GM12878 (cell line): ENCODE data around the gene UGT2A3. TPM values are rescaled to one million over a fixed set of nuclear protein-coding genes. Genes with fewer than 3 reads are reported as not detected.

Experiments used
- ATAC-seq: fragments of 200-7000 bp; cut with Tn5 transposase; 3 replicates; pipeline ENCODE4 v1.9.1; 2020; ENCODE audit warnings: mild to moderate bottlenecking, moderate library complexity
- BruUV-seq: library from RNA; stranded (reverse); fragments of 400-500 nt; replicated peaks from 2 replicates; lab custom pipeline; 2021; lab: Mats Ljungman, UMichigan
- CTCF ChIA-PET: fragments of 300-600 bp; sonication (Branson Sonifier 250); formaldehyde crosslinking; extraction: SDS; loops from one replicate; lab custom pipeline; 2021; ENCODE audit warnings: inconsistent platforms; lab: Yijun Ruan, JAX
- POLR2A ChIA-PET: fragments of 350-600 bp; formaldehyde crosslinking; extraction: SDS; loops from one replicate; lab custom pipeline; 2021; ENCODE audit warnings: inconsistent platforms; lab: Charles Lee
- RAD21 ChIA-PET: fragments of 300-600 bp; sonication (Branson Sonifier 250); formaldehyde crosslinking; loops from one replicate; lab custom pipeline; 2023; ENCODE audit warnings: antibody characterized with exemption; ENCODE audit not compliant: unreplicated experiment; lab: Charles Lee
- SMC1A ChIA-PET: fragments of 300-600 bp; sonication (Branson Sonifier 250); formaldehyde crosslinking; loops from one replicate; lab custom pipeline; 2023; ENCODE audit not compliant: unreplicated experiment, uncharacterized antibody; lab: Charles Lee
- DNase-seq: peaks from one replicate; pipeline ENCODE4 v3.0.0-alpha.2; 2011; ENCODE audit warnings: low read depth, low spot score
- FAIRE-seq: peaks from 3 replicates; lab custom pipeline; 2011; peaks lifted over from hg19 to GRCh38; lab: Jason Lieb, UNC
- H2AFZ ChIP-seq: 2 replicates; pipeline ENCODE4 v1.6.0; 2011; ENCODE audit warnings: low read depth, low read length, control low read depth; ENCODE audit not compliant: control insufficient read depth
- H3K27ac ChIP-seq: 2 replicates; pipeline ENCODE4 v1.5.1; 2011; ENCODE audit warnings: control low read depth; ENCODE audit not compliant: control insufficient read depth, insufficient read depth
- H3K27me3 ChIP-seq, 2 experiments: replicated peaks in 1 of 2; 2 replicates each; pipeline versions ENCODE4 v1.6.0 to v1.6.1; 2011; ENCODE audit warnings: low read length in 1 of 2; ENCODE audit not compliant: control insufficient read depth in 2 of 2, insufficient read depth in 2 of 2
- H3K36me3 ChIP-seq, 2 experiments: 2 replicates each; pipeline ENCODE4 v1.5.1; 2011; ENCODE audit warnings: low read length in 1 of 2; ENCODE audit not compliant: control insufficient read depth in 2 of 2, insufficient read depth in 2 of 2
- H3K4me1 ChIP-seq: 2 replicates; pipeline ENCODE4 v1.6.1; 2011; ENCODE audit warnings: mild to moderate bottlenecking, low read length, moderate library complexity, mixed read lengths; ENCODE audit not compliant: control insufficient read depth, insufficient read depth
- H3K4me2 ChIP-seq: 2 replicates; pipeline ENCODE4 v1.6.0; 2011; ENCODE audit warnings: control low read depth; ENCODE audit not compliant: control insufficient read depth, insufficient read depth
- H3K4me3 ChIP-seq: fragments of 200-600 bp; sonication (generic); 2 replicates; pipeline ENCODE4 v1.5.1; 2016
- H3K79me2 ChIP-seq: 2 replicates; pipeline ENCODE4 v1.6.0; 2011; ENCODE audit warnings: low read length; ENCODE audit not compliant: control insufficient read depth, insufficient read depth
- H3K9ac ChIP-seq: 2 replicates; pipeline ENCODE4 v1.8.0; 2011; ENCODE audit warnings: low read length, control low read depth, mixed read lengths; ENCODE audit not compliant: control insufficient read depth, insufficient read depth
- H3K9me3 ChIP-seq: replicated peaks from 3 replicates; pipeline ENCODE4 v1.5.1; 2011; ENCODE audit warnings: mild to moderate bottlenecking, low read length; ENCODE audit not compliant: control insufficient read depth, insufficient read depth
- H4K20me1 ChIP-seq: 2 replicates; pipeline ENCODE4 v1.6.0; 2011; ENCODE audit not compliant: control insufficient read depth, insufficient read depth
- BMI1 ChIP-seq: fragments of 450-650 bp; IDR thresholded peaks from 2 replicates; pipeline ENCODE4 v1.6.1; 2016; ENCODE audit warnings: mild to moderate bottlenecking, moderate library complexity, borderline replicate concordance
- LARP7 ChIP-seq: fragments of 450-650 bp; IDR thresholded peaks from 2 replicates; pipeline ENCODE4 v1.6.1; 2017; ENCODE audit warnings: mild to moderate bottlenecking
- MYC ChIP-seq: IDR thresholded peaks from 2 replicates; pipeline ENCODE4 v1.6.1; 2011; ENCODE audit warnings: mild to moderate bottlenecking, low read length, moderate library complexity, inconsistent platforms; ENCODE audit not compliant: insufficient read depth, insufficient replicate concordance, insufficient read length, severe bottlenecking
- NFYA ChIP-seq: IDR thresholded peaks from 2 replicates; pipeline ENCODE4 v1.6.1; 2011; ENCODE audit warnings: low read depth, mild to moderate bottlenecking, low read length, improper control_type of control experiment, borderline replicate concordance
- RELA ChIP-seq: fragments of 450-650 bp; IDR thresholded peaks from 2 replicates; pipeline ENCODE4 v1.8.0; 2014; ENCODE audit warnings: borderline replicate concordance; ENCODE audit not compliant: partially characterized antibody
- SUPT20H ChIP-seq: IDR thresholded peaks from 2 replicates; pipeline ENCODE4 v1.6.1; 2011; ENCODE audit warnings: low read depth, mild to moderate bottlenecking, low read length, moderate library complexity, borderline replicate concordance; ENCODE audit not compliant: control insufficient read depth
- TCF7 ChIP-seq: IDR thresholded peaks from 2 replicates; pipeline ENCODE4 v1.6.1; 2014; ENCODE audit warnings: antibody characterized with exemption, borderline replicate concordance
- WRNIP1 ChIP-seq: IDR thresholded peaks from 2 replicates; pipeline ENCODE4 v1.6.1; 2011; ENCODE audit warnings: low read depth, low read length, improper control_type of control experiment, borderline replicate concordance
- WGBS: methylation state at CpG from one replicate; pipeline ENCODE4 v1.1.6; 2016; ENCODE audit warnings: low lambda C conversion rate; ENCODE audit not compliant: insufficient replicate concordance, insufficient coverage; ENCODE audit errors: missing lambda C conversion rate; 5-methylcytosine and 5-hydroxymethylcytosine counted together
- in situ Hi-C: fragments of 300-500 bp; cut with MboI; formaldehyde crosslinking; loops from 9 replicates; pipeline ENCODE4 v1.14.3; 2018; ENCODE audit warnings: mixed read lengths
- intact Hi-C: fragments of 100-400 bp; cut with micrococcal nuclease; formaldehyde crosslinking; loops from one replicate; pipeline ENCODE4 v1.14.2; 2022; ENCODE audit not compliant: unreplicated experiment
- polyA plus RNA-seq, 11 experiments: library from polyadenylated mRNA; depleted of rRNA in 4 of 11; unstranded in 6 of 11; stranded (reverse) in 5 of 11; fragments of >200 nt; fragmentation: Nextera tagmentation in 4 of 11; fragmentation: Illumina TruSeq in 1 of 11; extraction: Ambion mirVana in 4 of 11; extraction: Trizol in 1 of 11; gene quantifications; 1 replicate in 1 of 11; 2 replicates in 10 of 11; pipeline versions ENCODE4 v1.2.1 to v1.2.3, GENCODE V29; 2011 to 2016; ENCODE audit warnings: inconsistent platforms in 2 of 11, missing spikeins in 2 of 11, low read depth in 1 of 11
- total RNA-seq, 4 experiments: library from RNA; depleted of rRNA in 3 of 4; stranded (reverse); fragments of >200 nt in 3 of 4; fragmentation: Illumina TruSeq in 1 of 4; extraction: Trizol in 1 of 4; gene quantifications; 2 replicates each; pipeline versions ENCODE4 v1.2.1 to v1.2.3, GENCODE V29; 2013 to 2021
- TF ChIP-seq, protein P1 (sequence below): fragments of 450-650 bp; conservative IDR thresholded peaks from 2 replicates; pipeline ENCODE4 v1.6.1; 2017; ENCODE audit warnings: mild to moderate bottlenecking, moderate library complexity
- TF ChIP-seq, protein P2 (sequence below): fragments of 450-650 bp; IDR thresholded peaks from 2 replicates; pipeline ENCODE4 v1.6.1; 2017; ENCODE audit warnings: mild to moderate bottlenecking
- TF ChIP-seq, protein P3 (sequence below): IDR thresholded peaks from 2 replicates; pipeline ENCODE4 v1.6.1; 2012; ENCODE audit warnings: improper control_type of control experiment, low read depth, low read length; ENCODE audit not compliant: insufficient replicate concordance
- TF ChIP-seq, protein P4 (sequence below): IDR thresholded peaks from 2 replicates; pipeline ENCODE4 v1.6.1; 2012; ENCODE audit warnings: low read depth, low read length, improper control_type of control experiment
- TF ChIP-seq, protein P5 (sequence below): IDR thresholded peaks from 2 replicates; pipeline ENCODE4 v1.6.1; 2012; ENCODE audit warnings: low read depth, low read length, improper control_type of control experiment

UGT2A3 gene
- total and polyA plus RNA-seq, 10 of the 15 experiments (the other 5 are each of a cell fraction or from before 2014, with no cell fraction given), result 0.04 to 0.18 (median 0.09) TPM; not detected in 2

DNA sequence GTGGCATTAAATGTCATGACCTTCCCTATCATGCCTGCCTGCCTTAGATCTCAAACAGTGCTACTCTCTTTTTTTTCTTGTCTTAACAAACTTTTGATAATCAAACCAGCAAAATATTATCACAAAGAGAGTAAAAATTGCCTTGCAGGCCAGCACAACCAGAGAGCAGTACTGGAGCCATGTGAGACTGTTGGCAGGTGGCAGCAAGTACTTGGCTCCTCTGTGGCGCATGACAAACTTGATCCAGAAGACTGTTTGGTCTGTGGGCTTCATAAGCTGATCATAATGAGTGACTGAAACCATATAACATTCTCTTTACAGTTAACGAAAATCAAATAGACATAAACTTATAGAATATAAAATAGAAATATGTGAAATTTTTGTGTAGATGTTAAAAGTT, 33.3 kb upstream of the UGT2A3 start:
- Histone ChIP-seq H3K9me3 (no peaks in the 10 kb centered on the region), H4K20me1 (no peaks in the 10 kb centered on the region), H3K79me2 (no peaks in the 10 kb centered on the region), H3K27me3 (no peaks in the 10 kb centered on the region), H3K9ac (no peak overlapping the region), H3K27ac (no peak overlapping the region), H3K4me3 (no peak overlapping the region), H2AFZ (no peak overlapping the region), H3K4me2 (no peak overlapping the region), H3K36me3 (no peaks in the 10 kb centered on the region), H3K4me1 (no peaks in the 10 kb centered on the region)
- 13% methylated on average over 2 of the region's 2 CpGs for WGBS
- no peak for DNase-seq
- ChIA-PET POLR2A (no interaction called here), CTCF (no interaction called here), SMC1A (interaction anchor here (0.5 kb wide), 1 partner anchor 40 kb away, joined by 3 read pairs; no protein-coding TSS in a partner anchor), RAD21 (no interaction called here)
- in situ Hi-C loops (no loop called here), intact Hi-C loops (no loop called here)
- no peak for ATAC-seq
- no peak for FAIRE-seq
- no TSS peak for BruUV-seq
- TF ChIP-seq, protein P1, sequence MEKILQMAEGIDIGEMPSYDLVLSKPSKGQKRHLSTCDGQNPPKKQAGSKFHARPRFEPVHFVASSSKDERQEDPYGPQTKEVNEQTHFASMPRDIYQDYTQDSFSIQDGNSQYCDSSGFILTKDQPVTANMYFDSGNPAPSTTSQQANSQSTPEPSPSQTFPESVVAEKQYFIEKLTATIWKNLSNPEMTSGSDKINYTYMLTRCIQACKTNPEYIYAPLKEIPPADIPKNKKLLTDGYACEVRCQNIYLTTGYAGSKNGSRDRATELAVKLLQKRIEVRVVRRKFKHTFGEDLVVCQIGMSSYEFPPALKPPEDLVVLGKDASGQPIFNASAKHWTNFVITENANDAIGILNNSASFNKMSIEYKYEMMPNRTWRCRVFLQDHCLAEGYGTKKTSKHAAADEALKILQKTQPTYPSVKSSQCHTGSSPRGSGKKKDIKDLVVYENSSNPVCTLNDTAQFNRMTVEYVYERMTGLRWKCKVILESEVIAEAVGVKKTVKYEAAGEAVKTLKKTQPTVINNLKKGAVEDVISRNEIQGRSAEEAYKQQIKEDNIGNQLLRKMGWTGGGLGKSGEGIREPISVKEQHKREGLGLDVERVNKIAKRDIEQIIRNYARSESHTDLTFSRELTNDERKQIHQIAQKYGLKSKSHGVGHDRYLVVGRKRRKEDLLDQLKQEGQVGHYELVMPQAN, result no peak
- TF ChIP-seq SUPT20H (no peak), LARP7 (no peak), NFYA (no peak), MYC (no peak), WRNIP1 (no peak), BMI1 (no peak), RELA (no peak), TCF7 (no peak)
- TF ChIP-seq, protein P2, sequence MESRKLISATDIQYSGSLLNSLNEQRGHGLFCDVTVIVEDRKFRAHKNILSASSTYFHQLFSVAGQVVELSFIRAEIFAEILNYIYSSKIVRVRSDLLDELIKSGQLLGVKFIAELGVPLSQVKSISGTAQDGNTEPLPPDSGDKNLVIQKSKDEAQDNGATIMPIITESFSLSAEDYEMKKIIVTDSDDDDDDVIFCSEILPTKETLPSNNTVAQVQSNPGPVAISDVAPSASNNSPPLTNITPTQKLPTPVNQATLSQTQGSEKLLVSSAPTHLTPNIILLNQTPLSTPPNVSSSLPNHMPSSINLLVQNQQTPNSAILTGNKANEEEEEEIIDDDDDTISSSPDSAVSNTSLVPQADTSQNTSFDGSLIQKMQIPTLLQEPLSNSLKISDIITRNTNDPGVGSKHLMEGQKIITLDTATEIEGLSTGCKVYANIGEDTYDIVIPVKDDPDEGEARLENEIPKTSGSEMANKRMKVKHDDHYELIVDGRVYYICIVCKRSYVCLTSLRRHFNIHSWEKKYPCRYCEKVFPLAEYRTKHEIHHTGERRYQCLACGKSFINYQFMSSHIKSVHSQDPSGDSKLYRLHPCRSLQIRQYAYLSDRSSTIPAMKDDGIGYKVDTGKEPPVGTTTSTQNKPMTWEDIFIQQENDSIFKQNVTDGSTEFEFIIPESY, result no peak
- TF ChIP-seq, protein P3, sequence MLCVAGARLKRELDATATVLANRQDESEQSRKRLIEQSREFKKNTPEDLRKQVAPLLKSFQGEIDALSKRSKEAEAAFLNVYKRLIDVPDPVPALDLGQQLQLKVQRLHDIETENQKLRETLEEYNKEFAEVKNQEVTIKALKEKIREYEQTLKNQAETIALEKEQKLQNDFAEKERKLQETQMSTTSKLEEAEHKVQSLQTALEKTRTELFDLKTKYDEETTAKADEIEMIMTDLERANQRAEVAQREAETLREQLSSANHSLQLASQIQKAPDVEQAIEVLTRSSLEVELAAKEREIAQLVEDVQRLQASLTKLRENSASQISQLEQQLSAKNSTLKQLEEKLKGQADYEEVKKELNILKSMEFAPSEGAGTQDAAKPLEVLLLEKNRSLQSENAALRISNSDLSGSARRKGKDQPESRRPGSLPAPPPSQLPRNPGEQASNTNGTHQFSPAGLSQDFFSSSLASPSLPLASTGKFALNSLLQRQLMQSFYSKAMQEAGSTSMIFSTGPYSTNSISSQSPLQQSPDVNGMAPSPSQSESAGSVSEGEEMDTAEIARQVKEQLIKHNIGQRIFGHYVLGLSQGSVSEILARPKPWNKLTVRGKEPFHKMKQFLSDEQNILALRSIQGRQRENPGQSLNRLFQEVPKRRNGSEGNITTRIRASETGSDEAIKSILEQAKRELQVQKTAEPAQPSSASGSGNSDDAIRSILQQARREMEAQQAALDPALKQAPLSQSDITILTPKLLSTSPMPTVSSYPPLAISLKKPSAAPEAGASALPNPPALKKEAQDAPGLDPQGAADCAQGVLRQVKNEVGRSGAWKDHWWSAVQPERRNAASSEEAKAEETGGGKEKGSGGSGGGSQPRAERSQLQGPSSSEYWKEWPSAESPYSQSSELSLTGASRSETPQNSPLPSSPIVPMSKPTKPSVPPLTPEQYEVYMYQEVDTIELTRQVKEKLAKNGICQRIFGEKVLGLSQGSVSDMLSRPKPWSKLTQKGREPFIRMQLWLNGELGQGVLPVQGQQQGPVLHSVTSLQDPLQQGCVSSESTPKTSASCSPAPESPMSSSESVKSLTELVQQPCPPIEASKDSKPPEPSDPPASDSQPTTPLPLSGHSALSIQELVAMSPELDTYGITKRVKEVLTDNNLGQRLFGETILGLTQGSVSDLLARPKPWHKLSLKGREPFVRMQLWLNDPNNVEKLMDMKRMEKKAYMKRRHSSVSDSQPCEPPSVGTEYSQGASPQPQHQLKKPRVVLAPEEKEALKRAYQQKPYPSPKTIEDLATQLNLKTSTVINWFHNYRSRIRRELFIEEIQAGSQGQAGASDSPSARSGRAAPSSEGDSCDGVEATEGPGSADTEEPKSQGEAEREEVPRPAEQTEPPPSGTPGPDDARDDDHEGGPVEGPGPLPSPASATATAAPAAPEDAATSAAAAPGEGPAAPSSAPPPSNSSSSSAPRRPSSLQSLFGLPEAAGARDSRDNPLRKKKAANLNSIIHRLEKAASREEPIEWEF, result no peak
- TF ChIP-seq, protein P4, sequence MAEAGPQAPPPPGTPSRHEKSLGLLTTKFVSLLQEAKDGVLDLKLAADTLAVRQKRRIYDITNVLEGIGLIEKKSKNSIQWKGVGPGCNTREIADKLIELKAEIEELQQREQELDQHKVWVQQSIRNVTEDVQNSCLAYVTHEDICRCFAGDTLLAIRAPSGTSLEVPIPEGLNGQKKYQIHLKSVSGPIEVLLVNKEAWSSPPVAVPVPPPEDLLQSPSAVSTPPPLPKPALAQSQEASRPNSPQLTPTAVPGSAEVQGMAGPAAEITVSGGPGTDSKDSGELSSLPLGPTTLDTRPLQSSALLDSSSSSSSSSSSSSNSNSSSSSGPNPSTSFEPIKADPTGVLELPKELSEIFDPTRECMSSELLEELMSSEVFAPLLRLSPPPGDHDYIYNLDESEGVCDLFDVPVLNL, result no peak
- TF ChIP-seq, protein P5, sequence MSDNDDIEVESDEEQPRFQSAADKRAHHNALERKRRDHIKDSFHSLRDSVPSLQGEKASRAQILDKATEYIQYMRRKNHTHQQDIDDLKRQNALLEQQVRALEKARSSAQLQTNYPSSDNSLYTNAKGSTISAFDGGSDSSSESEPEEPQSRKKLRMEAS, result no peak
